HG03025 (cell line): Measurements from ENCODE around the gene MMP20.

Experiments
- ATAC-seq: cut with Tn5 transposase; IDR thresholded peaks from one replicate; pipeline ENCODE4 v1.9.1; 2021; ENCODE audit warnings: mild to moderate bottlenecking, moderate library complexity; ENCODE audit not compliant: unreplicated experiment, low FRiP score

The MMP20 gene

GRCh38 chr11:102596578-102596977, 28.6 kb downstream of the MMP20 start:
- no peak for ATAC-seq

- ATAC-seq: no peak
These were observed 32.2 kb downstream of the MMP20 start for GRCh38 chr11:102592634-102593581.

GRCh38 chr11:102592131-102592530, 33.0 kb downstream of the MMP20 start:
- ATAC-seq: no peak

- ATAC-seq: no peak
These were observed 33.9 kb downstream of the MMP20 start for GRCh38 chr11:102591160-102591718.

GRCh38 chr11:102590276-102591049, 34.7 kb downstream of the MMP20 start:
- ATAC-seq: no peak

- ATAC-seq: peak; percentile 60
These were observed 36.1 kb downstream of the MMP20 start for GRCh38 chr11:102589047-102589459.

GRCh38 chr11:102587722-102588121, 37.4 kb downstream of the MMP20 start:
- ATAC-seq: no peak

- ATAC-seq: no peak
These were observed 41.8 kb downstream of the MMP20 start for GRCh38 chr11:102583141-102583873.

- no peak for ATAC-seq
These were observed 43.0 kb downstream of the MMP20 start for GRCh38 chr11:102582140-102582539.

GRCh38 chr11:102581066-102581465, 44.1 kb downstream of the MMP20 start:
- no peak for ATAC-seq

- no peak for ATAC-seq
These were observed 44.8 kb downstream of the MMP20 start for GRCh38 chr11:102580185-102580951.

- no peak for ATAC-seq
These were observed 47.4 kb downstream of the MMP20 start for GRCh38 chr11:102577723-102578122.

- ATAC-seq: no peak
These were observed 48.0 kb downstream of the MMP20 start for GRCh38 chr11:102577182-102577581.

- no peak for ATAC-seq
These were observed 48.8 kb downstream of the MMP20 start for GRCh38 chr11:102576350-102576749.

- ATAC-seq: no peak
These were observed 50.1 kb downstream of the MMP20 start for GRCh38 chr11:102575012-102575411.

GRCh38 chr11:102573851-102574250, 51.3 kb downstream of the MMP20 start:
- no peak for ATAC-seq

GRCh38 chr11:102572554-102573220, 52.4 kb downstream of the MMP20 start:
- ATAC-seq: no peak

GRCh38 chr11:102568851-102569250, 56.3 kb downstream of the MMP20 start:
- ATAC-seq: no peak

- ATAC-seq: no peak
These were observed 59.0 kb downstream of the MMP20 start for GRCh38 chr11:102566112-102566511.
